ENCODE results near the gene BCLAF3.

DNA sequence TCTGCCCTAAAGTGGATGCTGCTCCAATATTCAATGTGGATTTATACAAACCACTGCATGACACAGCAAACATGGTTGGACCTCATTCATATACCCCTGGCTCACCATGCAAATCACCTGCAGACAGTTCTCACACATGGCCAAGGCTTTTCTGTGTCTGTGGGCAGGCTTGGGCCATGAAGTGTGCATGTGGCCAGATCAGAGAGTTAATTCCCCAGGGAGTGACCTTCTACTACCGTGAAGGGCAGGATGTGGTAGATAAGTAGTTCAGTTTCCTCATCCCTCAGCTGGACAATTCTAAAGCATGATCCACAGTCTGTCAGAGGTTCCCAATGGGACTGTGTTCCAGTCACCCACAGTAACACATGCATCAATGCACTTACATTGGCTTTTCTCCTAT lies 24.6 kb upstream of the BCLAF3 start:
- TF ChIP-seq POLR2A (IDR thresholded peaks at IDR 0.05; ENCODE audit: low read depth, low read length) (no peak), POLR2AphosphoS5 (IDR thresholded peaks at IDR 0.05; ENCODE audit: low read depth, low read length) (no peak), TAF1 (IDR thresholded peaks at IDR 0.05; ENCODE audit: borderline replicate concordance, low read depth, low read length) (no peak)
